GM06990 (cell line): ENCODE measurements around the gene MRGPRG.
"Not testable (repeated sequence)": the region's sequence is repeated elsewhere in the genome, so short reads cannot be mapped to it uniquely, and the experiment has no call there.

Experiments used
- DNase-seq: peaks from one replicate; pipeline ENCODE4 v3.0.0-alpha.2; 2011; ENCODE audit not compliant: insufficient read length; ENCODE audit errors: extremely low read depth
- H3K27me3 ChIP-seq: replicated peaks from 2 replicates; pipeline ENCODE4 v1.6.0; 2011; ENCODE audit warnings: low read length; ENCODE audit not compliant: control insufficient read depth, insufficient read depth
- H3K36me3 ChIP-seq: 2 replicates; pipeline ENCODE4 v1.5.1; 2011; ENCODE audit warnings: low read length; ENCODE audit not compliant: control insufficient read depth, insufficient read depth
- H3K4me3 ChIP-seq: replicated peaks from 2 replicates; pipeline ENCODE4 v1.5.1; 2011; ENCODE audit warnings: low read depth, mild to moderate bottlenecking, control low read depth, low read length
- TF ChIP-seq, protein P1 (sequence below): IDR thresholded peaks from 2 replicates; pipeline ENCODE4 v1.5.1; 2011; ENCODE audit warnings: low read length, control low read depth, mild to moderate bottlenecking, inconsistent platforms; ENCODE audit not compliant: insufficient read depth, poor library complexity, severe bottlenecking

The MRGPRG gene

DNA sequence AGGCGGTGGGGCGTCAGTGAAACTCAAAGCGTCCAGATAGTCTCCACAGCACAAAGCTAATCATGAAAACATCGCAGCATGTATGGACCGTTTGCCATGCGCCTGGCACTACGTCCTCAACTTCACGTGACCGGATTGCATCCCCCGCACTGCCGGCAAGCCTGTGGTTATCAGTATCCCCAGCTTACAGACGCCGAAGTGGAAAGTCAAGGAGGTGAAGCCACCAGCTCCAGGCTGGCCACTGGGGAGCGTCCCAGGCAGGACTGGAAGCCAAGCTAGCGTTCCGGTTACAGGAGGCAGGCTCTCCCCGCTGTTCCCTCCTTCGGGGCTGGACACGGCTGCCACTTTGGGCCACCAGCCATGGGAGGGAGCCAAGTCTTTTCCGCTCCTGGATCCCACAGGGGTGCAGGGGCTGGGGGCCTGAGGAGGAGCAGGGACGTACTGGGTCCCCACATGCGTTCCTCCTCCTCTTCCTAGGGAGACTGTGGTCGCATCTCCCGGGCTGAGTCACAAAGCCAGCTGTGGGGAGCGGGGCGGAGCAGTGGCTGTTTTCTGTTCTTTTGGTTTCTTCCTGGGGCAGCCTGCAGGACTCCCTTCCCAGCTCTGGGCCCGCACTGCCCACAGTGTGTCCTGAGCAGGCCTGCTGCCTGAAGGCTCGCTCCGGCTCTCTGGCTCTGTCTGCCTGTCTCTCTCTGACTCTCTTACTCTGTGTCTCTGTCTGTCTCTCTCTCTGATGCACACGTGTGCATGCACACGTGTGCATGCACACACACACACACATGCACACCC is 49.2 kb downstream of the MRGPRG start:
- H3K4me3 ChIP-seq: no peak overlapping the region
- no peak for DNase-seq

DNA sequence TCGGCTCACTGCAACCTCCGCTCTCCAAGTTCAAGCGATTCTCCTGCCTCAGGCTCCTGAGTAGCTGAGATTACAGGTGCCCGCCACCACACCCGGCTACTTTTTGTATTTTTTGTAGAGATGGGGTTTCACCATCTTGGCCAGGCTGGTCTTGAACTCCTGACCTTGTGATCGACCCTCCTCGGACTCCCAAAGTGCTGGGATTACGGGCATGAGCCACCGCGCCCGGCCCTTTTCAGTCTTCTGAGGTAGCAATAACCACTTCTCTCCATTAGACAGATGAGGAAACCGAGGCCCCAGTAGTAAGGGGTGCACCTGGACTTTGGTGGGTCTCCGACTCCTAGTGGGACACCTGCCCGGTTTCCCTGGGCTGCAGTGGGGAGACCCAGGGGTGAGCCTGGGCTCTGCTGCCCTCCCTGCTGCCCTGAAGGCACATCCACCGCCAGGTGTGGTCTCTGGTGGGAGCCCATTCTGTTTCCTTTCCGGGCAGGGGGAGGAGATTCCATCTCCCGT is 49.8 kb downstream of the MRGPRG start:
- not testable (repeated sequence) for DNase-seq

More for the DNA sequence above, 49.2 kb downstream of the MRGPRG start:
- no peaks in the 10 kb centered on the region for H3K36me3 ChIP-seq
- peaks cover 3% of the 10 kb centered on the region; the same call in 1 of the 2 replicates for H3K27me3 ChIP-seq
- TF ChIP-seq, protein P1, sequence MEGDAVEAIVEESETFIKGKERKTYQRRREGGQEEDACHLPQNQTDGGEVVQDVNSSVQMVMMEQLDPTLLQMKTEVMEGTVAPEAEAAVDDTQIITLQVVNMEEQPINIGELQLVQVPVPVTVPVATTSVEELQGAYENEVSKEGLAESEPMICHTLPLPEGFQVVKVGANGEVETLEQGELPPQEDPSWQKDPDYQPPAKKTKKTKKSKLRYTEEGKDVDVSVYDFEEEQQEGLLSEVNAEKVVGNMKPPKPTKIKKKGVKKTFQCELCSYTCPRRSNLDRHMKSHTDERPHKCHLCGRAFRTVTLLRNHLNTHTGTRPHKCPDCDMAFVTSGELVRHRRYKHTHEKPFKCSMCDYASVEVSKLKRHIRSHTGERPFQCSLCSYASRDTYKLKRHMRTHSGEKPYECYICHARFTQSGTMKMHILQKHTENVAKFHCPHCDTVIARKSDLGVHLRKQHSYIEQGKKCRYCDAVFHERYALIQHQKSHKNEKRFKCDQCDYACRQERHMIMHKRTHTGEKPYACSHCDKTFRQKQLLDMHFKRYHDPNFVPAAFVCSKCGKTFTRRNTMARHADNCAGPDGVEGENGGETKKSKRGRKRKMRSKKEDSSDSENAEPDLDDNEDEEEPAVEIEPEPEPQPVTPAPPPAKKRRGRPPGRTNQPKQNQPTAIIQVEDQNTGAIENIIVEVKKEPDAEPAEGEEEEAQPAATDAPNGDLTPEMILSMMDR: no peak

More for the DNA sequence above, 49.8 kb downstream of the MRGPRG start:
- H3K27me3 ChIP-seq, H3K36me3 ChIP-seq, H3K4me3 ChIP-seq: not testable (repeated sequence)
